Right ventricle myocardium inferior (tissue), 1 donor: ENCODE measurements around the gene UIMC1. TPM values are rescaled to one million over a fixed set of nuclear protein-coding genes. Genes with fewer than 3 reads are reported as not detected.
A peak's percentile ranks its signal among the peaks of the same experiment; 100 is the strongest.

ENCODE experiments used
- ATAC-seq: fragments of 200-7000 bp; cut with Tn5 transposase; one replicate; pipeline ENCODE4 v1.9.1; 2020; ENCODE audit warnings: mild to moderate bottlenecking, moderate library complexity
- DNase-seq: peaks from one replicate; pipeline ENCODE4 v3.0.0; 2021; ENCODE audit errors: missing footprints
- intact Hi-C: fragments of 100-400 bp; cut with DNase I; formaldehyde crosslinking; loops from one replicate; pipeline ENCODE4 v1.11.0; 2022
- total RNA-seq: library from RNA; stranded (reverse); fragmentation: NEBNext Ultra II Directional; extraction: Animal tissue kit (Norgen Biotek cat#: 25700); gene quantifications from one replicate; pipeline ENCODE4 v1.2.1, GENCODE V29; 2021
- donor health status: DM: no; HTN: yes; CAD: no; lungs with severe emphysema.

The UIMC1 gene
- total RNA-seq, 1 donor from 2014 or later: 34.3 TPM

DNA sequence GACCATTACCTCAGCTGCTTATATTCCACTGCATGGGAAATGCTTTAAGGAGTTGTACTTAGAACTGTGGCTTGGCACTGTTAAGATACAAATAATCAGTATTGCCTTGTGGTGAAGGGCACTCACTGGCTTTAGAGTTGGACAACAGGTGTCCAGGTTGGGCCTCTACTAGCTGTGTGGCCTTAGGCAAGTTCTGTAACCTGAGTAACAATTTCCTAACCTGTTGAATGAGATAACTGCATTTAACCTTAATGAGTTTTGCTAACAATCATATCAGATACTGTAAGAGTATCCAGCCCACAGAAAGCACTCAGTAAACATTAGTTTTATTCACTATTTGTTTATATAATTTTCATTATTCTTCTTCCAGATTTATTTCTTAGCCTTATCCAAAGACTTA, 90.2 kb downstream of the UIMC1 start:
- DNase-seq (no peak), ATAC-seq (no peak)

GRCh38 chr5:176915906-176916305, 90.7 kb downstream of the UIMC1 start:
- intact Hi-C loops: no loop called here
- ATAC-seq (no peak), DNase-seq (no peak)

More for the DNA sequence above, 90.2 kb downstream of the UIMC1 start:
- intact Hi-C loops: no loop called here

- intact Hi-C loops: no loop called here
- no peak for ATAC-seq
- no peak for DNase-seq
Observed at GRCh38 chr5:176912115-176912514, 94.5 kb downstream of the UIMC1 start.

- no peak for ATAC-seq
- DNase-seq: no peak
- intact Hi-C loops: no loop called here
Observed at GRCh38 chr5:176908675-176909368, 97.8 kb downstream of the UIMC1 start.

- no peak for ATAC-seq
- no peak for DNase-seq
- intact Hi-C loops: no loop called here
Observed at GRCh38 chr5:176906796-176907195, 99.8 kb downstream of the UIMC1 start.

DNA sequence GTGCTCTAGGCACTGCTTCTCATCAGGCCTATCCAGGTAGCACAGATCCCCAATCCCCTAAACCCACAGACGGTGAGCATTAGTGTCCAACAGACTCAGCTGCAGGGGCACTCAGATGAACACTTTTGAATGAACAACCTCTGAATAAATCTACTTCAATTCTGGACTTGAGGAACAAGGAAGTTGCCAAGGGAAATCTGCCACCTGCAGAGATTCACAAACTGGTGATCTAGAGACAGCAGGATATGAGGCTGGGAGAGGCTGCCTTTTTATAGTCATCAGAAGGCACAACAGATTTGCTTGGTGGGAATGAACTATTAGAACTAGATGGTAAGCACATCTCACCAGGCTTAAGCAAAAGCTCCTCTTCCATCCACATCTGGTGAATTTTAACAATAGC, 100.5 kb downstream of the UIMC1 start:
- DNase-seq: no peak
- intact Hi-C loops: no loop called here
- ATAC-seq: no peak

GRCh38 chr5:176904276-176904675, 102.3 kb downstream of the UIMC1 start:
- DNase-seq (no peak), ATAC-seq (no peak)
- intact Hi-C loops: no loop called here

GRCh38 chr5:176902911-176903664, 103.5 kb downstream of the UIMC1 start:
- ATAC-seq (no peak), DNase-seq (no peak)
- intact Hi-C loops: no loop called here

- DNase-seq: no peak
- no peak for ATAC-seq
- intact Hi-C loops: no loop called here
Observed at GRCh38 chr5:176902102-176902814, 104.3 kb downstream of the UIMC1 start.

DNA sequence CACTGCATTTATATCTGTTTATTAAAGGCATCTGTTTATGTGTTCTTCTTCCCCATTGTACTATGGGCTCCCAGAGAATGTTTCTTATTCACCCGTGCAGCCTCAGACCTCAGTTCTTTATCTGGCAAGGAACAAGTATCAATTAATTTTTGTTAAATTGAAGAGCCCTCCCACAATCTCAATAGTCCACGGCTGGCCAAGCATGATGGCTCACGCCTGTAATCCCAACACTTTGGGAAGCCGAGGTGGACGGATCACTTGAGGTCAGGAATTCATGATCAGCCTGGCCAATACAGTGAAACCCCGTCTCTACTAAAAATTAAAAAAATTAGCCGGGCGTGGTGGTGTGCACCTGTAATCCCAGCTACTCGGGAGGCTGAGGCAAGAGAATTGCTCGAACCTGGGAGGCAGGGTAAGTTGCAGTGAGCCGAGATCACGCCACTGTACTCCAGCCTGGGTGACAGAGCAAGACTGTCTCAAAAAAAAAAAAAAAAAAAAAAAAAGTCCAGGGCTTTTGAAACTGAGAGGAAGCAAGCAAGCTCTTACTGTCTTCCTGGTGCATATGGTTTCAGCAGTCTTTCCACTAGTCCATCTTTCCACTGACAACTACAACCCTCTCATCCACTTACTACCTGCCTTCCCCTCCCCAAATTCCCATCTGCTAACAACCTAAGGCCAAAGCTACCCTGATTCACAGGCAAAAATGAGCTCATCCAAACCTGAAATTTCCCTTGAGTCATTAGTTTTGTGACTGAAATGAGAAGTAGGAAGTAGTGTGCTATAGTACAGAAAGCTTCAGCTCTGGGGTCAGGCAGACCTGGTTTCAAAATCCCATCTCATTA, 105.1 kb downstream of the UIMC1 start:
- DNase-seq: no peak
- ATAC-seq: no peak
- intact Hi-C loops: no loop called here

DNA sequence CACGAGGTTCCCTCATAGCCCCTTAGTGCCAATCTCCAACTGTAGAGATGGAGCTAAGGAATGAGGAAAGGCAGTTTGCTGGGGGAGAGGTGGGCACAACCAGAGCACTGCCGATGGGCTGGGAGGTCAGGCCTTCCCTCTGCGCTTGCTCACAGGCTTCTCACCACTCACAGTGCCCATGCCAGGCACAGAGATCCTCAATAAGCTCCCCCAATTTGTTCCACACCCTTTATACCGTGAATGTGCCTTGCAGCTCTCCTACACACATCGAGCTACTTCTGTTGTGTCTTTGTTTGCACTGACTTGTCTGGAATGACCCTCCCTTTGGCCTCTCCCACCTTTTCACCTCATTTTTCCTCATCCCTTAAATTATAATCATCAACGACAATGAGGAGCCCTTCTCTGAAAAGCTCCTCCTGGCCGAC, 105.8 kb downstream of the UIMC1 start:
- no peak for DNase-seq
- no peak for ATAC-seq
- intact Hi-C loops: no loop called here

DNA sequence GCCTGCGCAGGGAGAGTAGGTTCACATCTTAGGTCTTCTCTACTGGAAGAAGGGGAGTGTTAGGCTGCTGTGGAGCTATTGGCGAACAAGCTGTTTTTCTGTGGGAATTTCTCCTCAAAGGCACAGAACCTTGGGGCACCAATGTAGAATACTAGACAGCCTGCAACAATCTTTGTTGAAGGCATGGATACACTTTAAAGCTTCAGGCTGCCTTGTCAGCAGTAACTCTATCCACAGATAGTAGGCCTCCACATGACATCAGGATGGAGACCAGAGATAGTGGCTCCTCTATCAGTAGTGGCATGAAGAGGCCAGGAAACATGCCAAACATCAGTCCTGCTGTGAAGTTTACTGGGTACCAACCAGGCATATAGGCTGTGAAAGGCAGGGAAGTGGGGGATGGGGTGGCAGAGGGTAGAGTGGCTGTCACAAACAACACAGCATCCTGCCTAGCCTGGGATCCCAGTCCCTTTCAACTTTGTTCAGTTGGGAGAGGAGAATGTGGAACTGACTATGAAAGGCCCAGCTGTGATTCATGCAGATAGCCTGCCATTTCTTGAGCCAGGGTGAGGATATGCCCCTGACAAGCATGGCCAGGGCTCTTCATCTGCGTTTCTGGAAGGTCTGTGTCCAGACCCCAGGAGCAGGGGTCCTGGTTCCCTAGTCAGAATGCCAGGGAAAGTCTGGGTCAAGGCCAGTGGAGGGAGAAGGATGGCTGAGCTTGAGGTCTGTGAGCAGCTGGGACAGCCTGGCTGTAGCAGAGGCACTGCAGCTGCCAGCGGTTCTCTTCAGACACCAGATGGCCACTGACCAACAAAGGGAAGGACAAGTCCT, 106.4 kb downstream of the UIMC1 start:
- intact Hi-C loops: no loop called here
- DNase-seq (no peak), ATAC-seq (no peak)

- intact Hi-C loops: no loop called here
- DNase-seq: peak; percentile 60
- peak; percentile 61 for ATAC-seq
Observed at GRCh38 chr5:176899296-176899891, 107.2 kb downstream of the UIMC1 start, which contains the start of gene HK3. HK3 (minus strand) TSS chr5:176899346; CDS start chr5:176896159, 3,187 bp downstream.

- intact Hi-C loops: no loop called here
- no peak for DNase-seq
- no peak for ATAC-seq
Observed at GRCh38 chr5:176897263-176897662, 109.3 kb downstream of the UIMC1 start.

DNA sequence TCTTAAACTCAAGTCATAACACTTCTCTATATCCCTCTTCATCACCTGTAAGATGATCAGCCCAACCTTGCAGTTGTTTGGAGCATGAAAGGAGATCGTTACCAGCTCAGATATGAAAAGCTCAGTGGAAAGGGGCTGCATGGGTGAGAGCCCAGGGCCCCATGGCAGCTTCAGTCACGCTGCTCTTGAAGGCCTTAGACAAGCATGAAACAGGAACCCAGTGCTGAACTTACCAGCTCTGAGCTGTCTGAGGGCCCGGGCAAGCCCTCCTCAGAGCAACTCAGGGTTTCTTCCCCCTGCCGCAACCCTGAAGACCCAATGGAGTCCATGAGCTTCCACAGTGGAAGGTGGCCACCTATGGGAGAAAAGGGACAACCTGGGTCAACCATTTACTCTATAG, 110.7 kb downstream of the UIMC1 start:
- DNase-seq: peak; percentile 64
- no peak for ATAC-seq

DNA sequence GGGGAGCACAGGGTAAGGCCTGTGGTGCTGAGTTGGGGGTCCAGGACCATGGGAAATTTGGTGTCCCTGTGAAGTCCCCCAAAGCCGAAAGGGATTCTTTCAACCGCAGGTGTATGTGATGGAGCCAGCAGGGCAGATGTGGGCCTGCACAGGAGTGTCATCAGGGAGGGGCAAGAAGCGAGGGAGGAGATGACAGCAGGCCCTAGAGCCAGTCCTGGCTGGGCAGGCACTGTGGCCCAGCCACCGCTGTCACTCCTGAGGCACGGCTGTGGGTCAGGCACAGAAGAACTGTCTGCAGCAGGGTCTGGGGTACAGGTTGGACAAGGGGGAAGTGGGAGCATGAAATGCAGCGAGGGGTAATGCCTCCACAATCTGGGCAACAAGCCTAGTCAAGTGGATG, 112.3 kb downstream of the UIMC1 start:
- no peak for ATAC-seq
- DNase-seq: no peak
- intact Hi-C loops: no loop called here

More for the DNA sequence above, 110.7 kb downstream of the UIMC1 start:
- intact Hi-C loops: no loop called here

- ATAC-seq (no peak), DNase-seq (no peak)
- intact Hi-C loops: no loop called here
Observed at GRCh38 chr5:176892663-176893062, 113.9 kb downstream of the UIMC1 start.
